Type B pancreatic cell (in vitro differentiated cells): ENCODE data around the gene AKR7A2. TPM values are rescaled to one million over a fixed set of nuclear protein-coding genes. Genes with fewer than 3 reads are reported as not detected.

Source experiments
- DNase-seq: peaks from one replicate; pipeline ENCODE4 v3.0.0; 2021; ENCODE audit warnings: mixed read lengths; ENCODE audit not compliant: unreplicated experiment; ENCODE audit errors: extremely low spot score
- H3K27ac Mint-ChIP-seq: 2 replicates; pipeline ENCODE4 v1.8.0; 2021; ENCODE audit warnings: mild to moderate bottlenecking, mixed read lengths
- H3K27me3 Mint-ChIP-seq: 2 replicates; pipeline ENCODE4 v1.8.0; 2021; ENCODE audit warnings: mixed read lengths
- H3K36me3 Mint-ChIP-seq: 2 replicates; pipeline ENCODE4 v1.8.0; 2021; ENCODE audit warnings: mixed read lengths
- H3K4me1 Mint-ChIP-seq: one replicate; pipeline ENCODE4 v1.8.0; 2021; ENCODE audit warnings: mixed read lengths; ENCODE audit not compliant: unreplicated experiment
- H3K4me3 Mint-ChIP-seq: 2 replicates; pipeline ENCODE4 v1.8.0; 2021; ENCODE audit warnings: mild to moderate bottlenecking, mixed read lengths
- H3K9me3 Mint-ChIP-seq: 2 replicates; pipeline ENCODE4 v1.8.0; 2021; ENCODE audit warnings: mixed read lengths
- total RNA-seq: library from RNA; stranded (reverse); gene quantifications from 2 replicates; pipeline ENCODE4 v1.2.1, GENCODE V29; 2021; ENCODE audit warnings: low replicate concordance
- TF ChIP-seq, protein P1 (sequence below): fragments of 200-600 bp; sonication (generic); conservative IDR thresholded peaks from 2 replicates; pipeline ENCODE4 v1.5.0; 2021; ENCODE audit warnings: antibody characterized with exemption, mild to moderate bottlenecking

The AKR7A2 gene
- total RNA-seq, 1 donor from 2014 or later = 75.2 TPM

DNA sequence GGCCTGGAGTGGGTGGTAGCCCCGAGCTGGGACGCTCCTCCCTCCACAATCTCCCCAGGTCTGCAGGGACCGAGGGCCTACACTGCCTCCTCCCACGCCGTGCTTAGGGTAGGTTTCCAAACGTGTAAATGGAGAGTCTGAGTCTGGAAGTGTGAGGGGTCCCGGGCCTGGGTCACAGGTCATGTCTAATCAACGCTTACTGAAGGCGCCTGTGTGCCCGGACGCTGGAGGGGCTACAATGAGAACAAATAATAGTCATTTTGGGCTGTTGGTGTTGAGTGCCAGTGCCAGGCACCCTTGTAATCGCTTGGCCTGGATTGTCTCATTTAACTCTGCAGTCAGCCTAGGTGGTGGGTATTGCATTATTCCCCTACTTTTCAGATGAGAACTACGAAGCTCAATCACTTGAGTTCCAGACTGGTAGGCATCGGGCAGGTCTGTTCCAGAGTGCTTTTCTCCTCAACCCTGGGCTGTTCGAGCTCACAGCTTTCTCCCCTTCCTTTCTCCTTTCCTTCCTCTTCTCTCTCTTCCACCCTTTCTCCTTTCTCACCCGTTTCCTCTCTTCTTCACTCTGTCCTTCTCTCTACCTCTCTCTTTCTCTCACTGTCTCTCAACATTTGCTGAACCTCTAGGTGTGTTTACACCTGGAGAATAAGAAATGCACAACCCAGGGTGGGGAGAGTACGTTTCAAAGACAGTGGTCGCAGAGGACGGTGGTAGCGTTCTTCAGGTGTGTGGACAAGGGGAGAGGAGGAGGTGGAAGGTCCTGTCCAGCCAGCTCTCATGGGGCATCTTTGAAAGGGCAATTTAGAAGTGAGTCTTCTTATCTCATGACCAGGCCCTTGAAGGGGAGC lies 1.1 kb upstream of the AKR7A2 start:
- Mint-ChIP-seq H3K27me3 (no peaks in the 10 kb centered on the region), H3K9me3 (no peaks in the 10 kb centered on the region), H3K4me1 (peaks cover 20% of the 10 kb centered on the region), H3K27ac (peak overlapping the region; percentile 72), H3K36me3 (peaks cover 7% of the 10 kb centered on the region), H3K4me3 (peak overlapping the region; percentile 87)
- DNase-seq = no peak
- TF ChIP-seq, protein P1, sequence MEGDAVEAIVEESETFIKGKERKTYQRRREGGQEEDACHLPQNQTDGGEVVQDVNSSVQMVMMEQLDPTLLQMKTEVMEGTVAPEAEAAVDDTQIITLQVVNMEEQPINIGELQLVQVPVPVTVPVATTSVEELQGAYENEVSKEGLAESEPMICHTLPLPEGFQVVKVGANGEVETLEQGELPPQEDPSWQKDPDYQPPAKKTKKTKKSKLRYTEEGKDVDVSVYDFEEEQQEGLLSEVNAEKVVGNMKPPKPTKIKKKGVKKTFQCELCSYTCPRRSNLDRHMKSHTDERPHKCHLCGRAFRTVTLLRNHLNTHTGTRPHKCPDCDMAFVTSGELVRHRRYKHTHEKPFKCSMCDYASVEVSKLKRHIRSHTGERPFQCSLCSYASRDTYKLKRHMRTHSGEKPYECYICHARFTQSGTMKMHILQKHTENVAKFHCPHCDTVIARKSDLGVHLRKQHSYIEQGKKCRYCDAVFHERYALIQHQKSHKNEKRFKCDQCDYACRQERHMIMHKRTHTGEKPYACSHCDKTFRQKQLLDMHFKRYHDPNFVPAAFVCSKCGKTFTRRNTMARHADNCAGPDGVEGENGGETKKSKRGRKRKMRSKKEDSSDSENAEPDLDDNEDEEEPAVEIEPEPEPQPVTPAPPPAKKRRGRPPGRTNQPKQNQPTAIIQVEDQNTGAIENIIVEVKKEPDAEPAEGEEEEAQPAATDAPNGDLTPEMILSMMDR = no peak

GRCh38 chr1:19311503-19311930 lies 427 bp downstream of the AKR7A2 start:
- TF ChIP-seq, protein P1 = no peak

DNA sequence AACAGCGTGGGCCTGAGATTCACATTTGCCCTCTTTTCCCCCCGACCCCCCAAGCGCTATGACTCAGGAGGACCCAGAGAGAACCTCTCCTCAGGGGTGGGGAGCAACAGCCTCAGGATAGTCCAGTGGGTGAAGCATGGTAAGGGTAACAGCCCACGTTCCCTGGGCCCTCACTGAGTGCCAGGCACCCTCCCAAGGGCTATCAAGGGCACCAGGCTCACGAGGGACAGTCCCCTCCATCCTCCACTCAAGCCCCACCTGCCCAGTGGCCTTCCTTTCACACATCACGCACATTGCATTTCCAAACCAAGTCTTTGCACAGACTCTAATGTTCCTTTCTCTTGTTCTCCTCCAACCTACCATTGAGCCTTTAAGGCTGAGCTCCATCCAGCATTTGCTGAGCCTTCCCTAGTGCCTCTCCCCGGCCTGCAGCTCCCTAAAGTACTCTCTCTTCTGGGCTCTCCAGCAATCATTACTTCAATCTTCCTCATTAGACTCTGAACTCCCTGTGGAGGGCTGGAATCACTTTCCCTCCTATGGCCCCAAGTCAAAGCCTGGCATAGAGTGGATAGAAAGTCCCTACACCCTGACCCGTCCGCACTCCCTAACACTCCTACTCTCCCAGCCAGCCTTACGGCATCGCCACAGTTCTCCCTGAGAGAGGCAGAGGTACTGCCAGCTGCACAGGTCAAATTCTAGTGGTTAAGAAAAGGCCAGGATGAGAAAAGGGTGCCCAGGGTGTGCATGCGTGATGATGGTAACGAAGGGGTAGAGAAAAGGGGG lies 1.0 kb downstream of the AKR7A2 start:
- Mint-ChIP-seq H3K9me3 (no peaks in the 10 kb centered on the region), H3K27me3 (no peaks in the 10 kb centered on the region), H3K36me3 (peaks cover 13% of the 10 kb centered on the region), H3K4me3 (peak overlapping the region; percentile 94), H3K4me1 (peaks cover 20% of the 10 kb centered on the region), H3K27ac (peak overlapping the region; percentile 76)
- no peak for DNase-seq
- TF ChIP-seq, protein P1 = no peak

More at GRCh38 chr1:19311503-19311930, 427 bp downstream of the AKR7A2 start:
- peak overlapping the region; percentile 76 for H3K27ac Mint-ChIP-seq
- DNase-seq = no peak
- H3K27me3 Mint-ChIP-seq = no peaks in the 10 kb centered on the region
- H3K4me1 Mint-ChIP-seq = peaks cover 20% of the 10 kb centered on the region
- no peaks in the 10 kb centered on the region for H3K9me3 Mint-ChIP-seq
- peak overlapping the region; percentile 94 for H3K4me3 Mint-ChIP-seq
- peaks cover 13% of the 10 kb centered on the region for H3K36me3 Mint-ChIP-seq

DNA sequence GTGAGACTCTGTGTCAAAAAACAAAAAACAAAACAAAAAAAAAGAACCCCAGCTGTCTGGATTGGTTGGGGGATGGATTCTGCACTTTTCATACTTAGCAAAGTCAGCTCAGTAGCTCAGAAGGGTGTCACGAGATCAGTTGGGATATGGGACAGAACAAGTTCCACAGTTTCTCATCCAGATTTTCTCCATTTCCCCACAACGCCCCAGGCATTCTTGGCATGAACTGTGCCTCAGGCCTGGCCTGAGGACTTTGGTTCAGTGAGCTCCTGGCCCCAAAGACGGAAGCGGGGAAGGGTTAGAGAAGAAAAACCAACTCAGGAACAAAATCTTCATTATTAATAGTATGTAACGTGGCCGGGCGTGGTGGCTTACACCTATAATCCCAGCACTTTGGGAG lies 1.9 kb downstream of the AKR7A2 start:
- peak overlapping the region; percentile 94 for H3K4me3 Mint-ChIP-seq
- H3K27me3 Mint-ChIP-seq = no peaks in the 10 kb centered on the region
- TF ChIP-seq, protein P1 = no peak
- H3K36me3 Mint-ChIP-seq = peaks cover 19% of the 10 kb centered on the region
- no peak overlapping the region for H3K27ac Mint-ChIP-seq
- DNase-seq = no peak
- no peaks in the 10 kb centered on the region for H3K9me3 Mint-ChIP-seq
- peaks cover 20% of the 10 kb centered on the region for H3K4me1 Mint-ChIP-seq

GRCh38 chr1:19309123-19309813 lies 2.7 kb downstream of the AKR7A2 start:
- H3K27ac Mint-ChIP-seq = no peak overlapping the region
- TF ChIP-seq, protein P1 = no peak
- H3K4me3 Mint-ChIP-seq = peak overlapping the region; percentile 71
- H3K4me1 Mint-ChIP-seq = peaks cover 20% of the 10 kb centered on the region
- H3K9me3 Mint-ChIP-seq = no peaks in the 10 kb centered on the region
- H3K27me3 Mint-ChIP-seq = no peaks in the 10 kb centered on the region
- no peak for DNase-seq
- peaks cover 26% of the 10 kb centered on the region for H3K36me3 Mint-ChIP-seq
